Measurements from ENCODE around the gene BRD3OS. TPM values are rescaled to one million over a fixed set of nuclear protein-coding genes. Genes with fewer than 3 reads are reported as not detected.

The BRD3OS gene
- total RNA-seq, 2 experiments from 2014 or later, result 13.7 to 21.6 TPM

DNA sequence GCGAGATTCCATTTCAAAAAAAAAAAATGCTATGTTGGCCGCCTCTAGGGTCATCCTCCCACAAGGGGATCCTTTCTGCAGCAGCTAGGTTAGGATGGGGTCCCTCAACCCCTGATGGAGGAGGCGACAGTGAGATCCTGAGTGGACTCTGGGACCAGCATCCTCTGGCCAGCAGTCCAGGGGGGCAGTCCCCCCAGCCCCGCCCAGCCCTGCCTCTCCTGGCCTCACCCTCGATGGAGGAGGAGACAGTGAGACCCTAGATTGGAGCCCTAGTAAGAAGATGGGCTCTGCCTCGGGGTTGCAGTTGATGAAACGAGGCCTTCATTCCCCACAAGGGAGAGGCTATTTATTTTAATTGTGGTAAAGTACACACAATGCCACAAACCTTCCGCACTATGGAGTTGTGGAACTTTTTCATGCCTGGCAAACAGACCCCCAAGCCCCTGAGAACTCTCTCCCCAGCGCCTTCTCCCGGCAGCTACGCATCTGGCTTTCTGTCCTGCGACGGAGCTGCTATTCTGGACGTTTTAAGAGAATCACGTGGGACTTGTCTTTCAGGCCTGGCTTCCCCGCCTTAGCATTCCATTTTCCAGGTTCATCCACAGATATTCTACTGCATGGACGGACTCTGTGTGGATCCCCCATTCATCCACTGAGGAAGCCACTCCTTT lies 49.0 kb upstream of the BRD3OS start:
- no peak for TF ChIP-seq EZH2phosphoT487 (IDR thresholded peaks at IDR 0.05; ENCODE audit: borderline replicate concordance, low read depth, low read length)
- TF ChIP-seq, protein P1, sequence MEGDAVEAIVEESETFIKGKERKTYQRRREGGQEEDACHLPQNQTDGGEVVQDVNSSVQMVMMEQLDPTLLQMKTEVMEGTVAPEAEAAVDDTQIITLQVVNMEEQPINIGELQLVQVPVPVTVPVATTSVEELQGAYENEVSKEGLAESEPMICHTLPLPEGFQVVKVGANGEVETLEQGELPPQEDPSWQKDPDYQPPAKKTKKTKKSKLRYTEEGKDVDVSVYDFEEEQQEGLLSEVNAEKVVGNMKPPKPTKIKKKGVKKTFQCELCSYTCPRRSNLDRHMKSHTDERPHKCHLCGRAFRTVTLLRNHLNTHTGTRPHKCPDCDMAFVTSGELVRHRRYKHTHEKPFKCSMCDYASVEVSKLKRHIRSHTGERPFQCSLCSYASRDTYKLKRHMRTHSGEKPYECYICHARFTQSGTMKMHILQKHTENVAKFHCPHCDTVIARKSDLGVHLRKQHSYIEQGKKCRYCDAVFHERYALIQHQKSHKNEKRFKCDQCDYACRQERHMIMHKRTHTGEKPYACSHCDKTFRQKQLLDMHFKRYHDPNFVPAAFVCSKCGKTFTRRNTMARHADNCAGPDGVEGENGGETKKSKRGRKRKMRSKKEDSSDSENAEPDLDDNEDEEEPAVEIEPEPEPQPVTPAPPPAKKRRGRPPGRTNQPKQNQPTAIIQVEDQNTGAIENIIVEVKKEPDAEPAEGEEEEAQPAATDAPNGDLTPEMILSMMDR (conservative IDR thresholded peaks at IDR 0.05; ENCODE audit: low read length), result no peak
- H3K9me3 ChIP-seq (ENCODE audit: low read length), result no peaks in the 10 kb centered on the region
- BruUV-seq (replicated peaks), result no TSS peak
- no peak overlapping the region for H3K4me3 ChIP-seq (ENCODE audit: low read depth, low read length, poor library complexity, severe bottlenecking)
- peaks cover 6% of the 10 kb centered on the region; the same call in 1 of the 2 replicates for H4K20me1 ChIP-seq (ENCODE audit: insufficient read depth, low read length)
- POLR2A ChIA-PET, result interaction anchor here (1.2 kb wide), 1 partner anchor 15 kb away, joined by 3 read pairs; no protein-coding TSS in a partner anchor
- no peaks in the 10 kb centered on the region; the same call in 1 of the 2 replicates for H3K79me2 ChIP-seq (ENCODE audit: insufficient read depth, low read depth, low read length)
- H3K4me1 ChIP-seq (ENCODE audit: insufficient read depth, low read length, poor library complexity, severe bottlenecking), result peaks cover 52% of the 10 kb centered on the region
- intact Hi-C loops (cut with micrococcal nuclease; ENCODE audit: unreplicated experiment), result no loop called here
- no peaks in the 10 kb centered on the region for H3K9me2 ChIP-seq (ENCODE audit: insufficient read depth, low read length)
- no peak overlapping the region for H2AFZ ChIP-seq (ENCODE audit: low read length)
- CTCF ChIA-PET (ENCODE audit: unreplicated experiment), result no interaction called here
- no peaks in the 10 kb centered on the region for H3K36me3 ChIP-seq (ENCODE audit: insufficient read depth, low read length)
- DNase-seq (ENCODE audit: low spot score), result no peak
- no peak overlapping the region for H3K4me2 ChIP-seq (ENCODE audit: low read length)
- H3K27ac ChIP-seq (ENCODE audit: low read depth, low read length, poor library complexity, severe bottlenecking), result no peak overlapping the region

DNA sequence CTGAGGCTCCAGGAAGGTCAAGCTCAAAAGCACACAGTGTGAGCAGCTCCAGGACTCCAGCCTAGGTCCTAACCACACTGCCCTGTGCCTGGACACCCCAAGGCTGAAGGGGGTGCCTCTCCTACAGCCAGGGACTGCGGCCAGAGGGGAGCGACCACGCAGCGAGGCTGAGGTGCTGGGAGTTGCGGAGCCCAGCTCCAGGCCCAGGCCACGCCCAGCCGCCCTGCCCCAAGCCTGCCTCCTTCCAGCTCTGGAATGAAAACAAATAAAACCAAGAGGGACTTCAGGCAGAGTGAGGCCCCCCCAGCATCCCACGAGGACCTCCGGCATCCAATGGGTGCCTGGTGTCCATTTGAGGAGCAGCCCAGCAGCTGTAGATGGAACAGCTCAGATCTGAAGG lies 48.4 kb upstream of the BRD3OS start:
- Histone ChIP-seq H3K9me2 (ENCODE audit: insufficient read depth, low read length) (no peaks in the 10 kb centered on the region), H3K9me3 (ENCODE audit: low read length) (no peaks in the 10 kb centered on the region), H3K4me2 (ENCODE audit: low read length) (no peak overlapping the region), H2AFZ (ENCODE audit: low read length) (no peak overlapping the region), H4K20me1 (ENCODE audit: insufficient read depth, low read length) (peaks cover 6% of the 10 kb centered on the region; the same call in 1 of the 2 replicates), H3K4me1 (ENCODE audit: insufficient read depth, low read length, poor library complexity, severe bottlenecking) (peaks cover 58% of the 10 kb centered on the region), H3K27ac (ENCODE audit: low read depth, low read length, poor library complexity, severe bottlenecking) (no peak overlapping the region), H3K79me2 (ENCODE audit: insufficient read depth, low read depth, low read length) (no peaks in the 10 kb centered on the region; the same call in 1 of the 2 replicates), H3K36me3 (ENCODE audit: insufficient read depth, low read length) (no peaks in the 10 kb centered on the region), H3K4me3 (ENCODE audit: low read depth, low read length, poor library complexity, severe bottlenecking) (no peak overlapping the region)
- ChIA-PET POLR2A (interaction anchor here (1.2 kb wide), 1 partner anchor 15 kb away, joined by 3 read pairs; no protein-coding TSS in a partner anchor), CTCF (ENCODE audit: unreplicated experiment) (no interaction called here)
- BruUV-seq (replicated peaks), result no TSS peak
- DNase-seq (ENCODE audit: low spot score), result no peak
- intact Hi-C loops (cut with micrococcal nuclease; ENCODE audit: unreplicated experiment), result no loop called here
- TF ChIP-seq, protein P1 (conservative IDR thresholded peaks at IDR 0.05; ENCODE audit: low read length), result no peak
- TF ChIP-seq EZH2phosphoT487 (IDR thresholded peaks at IDR 0.05; ENCODE audit: borderline replicate concordance, low read depth, low read length), result no peak

All from OCI-LY7 (cell line).